Nephron progenitor cell (in vitro differentiated cells): Measurements from ENCODE around the gene GLMN.
"Not testable (repeated sequence)": the region's sequence is repeated elsewhere in the genome, so short reads cannot be mapped to it uniquely, and the experiment has no call there.

ENCODE experiments used
- DNase-seq: peaks from one replicate; pipeline ENCODE4 v3.0.0; 2021
- H3K27ac Mint-ChIP-seq: 2 replicates; pipeline ENCODE4 v1.8.0; 2021; ENCODE audit warnings: mild to moderate bottlenecking, moderate library complexity, mixed read lengths
- H3K27me3 Mint-ChIP-seq: 2 replicates; pipeline ENCODE4 v1.8.0; 2021; ENCODE audit warnings: mild to moderate bottlenecking, low read depth, mixed read lengths; ENCODE audit not compliant: poor library complexity
- H3K36me3 Mint-ChIP-seq: 2 replicates; pipeline ENCODE4 v1.8.0; 2021; ENCODE audit warnings: low read depth, mixed read lengths
- H3K4me1 Mint-ChIP-seq: 2 replicates; pipeline ENCODE4 v1.8.0; 2021; ENCODE audit warnings: mixed read lengths
- H3K4me3 Mint-ChIP-seq: 2 replicates; pipeline ENCODE4 v1.8.0; 2021; ENCODE audit warnings: mild to moderate bottlenecking, moderate library complexity, mixed read lengths
- H3K9me3 Mint-ChIP-seq: 2 replicates; pipeline ENCODE4 v1.8.0; 2021; ENCODE audit warnings: mild to moderate bottlenecking, moderate library complexity, mixed read lengths
- CTCF ChIP-seq: fragments of 200-600 bp; sonication (generic); IDR thresholded peaks from 2 replicates; pipeline ENCODE4 v1.5.0; 2021; ENCODE audit warnings: antibody characterized with exemption

GLMN gene

DNA sequence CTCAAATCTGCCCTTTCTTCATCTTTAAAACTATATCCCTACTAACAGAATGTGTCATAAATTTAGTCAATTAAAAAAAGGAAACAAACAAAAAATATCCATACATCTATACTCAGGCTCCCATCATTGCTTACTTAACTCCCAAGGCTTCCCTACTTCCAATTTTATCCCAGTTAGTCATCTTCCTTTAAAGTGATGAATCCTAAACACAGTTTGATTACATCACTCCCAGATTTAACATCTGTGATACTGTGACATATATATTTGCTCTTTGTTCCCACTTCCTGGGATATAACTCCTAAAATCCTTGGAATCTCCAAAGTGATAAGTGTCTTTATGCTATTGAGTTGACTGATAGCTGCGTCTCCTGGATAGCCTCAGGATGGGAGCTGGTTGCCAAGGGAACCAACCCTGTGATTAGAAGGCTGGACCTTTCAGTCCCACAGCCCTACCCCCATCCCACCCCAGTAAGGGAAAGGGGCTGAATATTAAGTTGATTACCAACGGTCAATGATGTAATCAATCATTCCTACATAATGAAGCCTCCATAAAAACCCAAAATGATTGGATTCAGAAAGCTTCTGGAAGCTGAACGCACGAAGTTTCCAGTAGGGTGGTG lies 21.6 kb downstream of the GLMN start:
- Mint-ChIP-seq H3K36me3 (peaks cover 75% of the 10 kb centered on the region), H3K27me3 (peaks cover 6% of the 10 kb centered on the region), H3K9me3 (peaks cover 19% of the 10 kb centered on the region), H3K27ac (no peak overlapping the region), H3K4me3 (no peak overlapping the region), H3K4me1 (no peaks in the 10 kb centered on the region)
- DNase-seq, result no peak
- no peak for TF ChIP-seq CTCF

DNA sequence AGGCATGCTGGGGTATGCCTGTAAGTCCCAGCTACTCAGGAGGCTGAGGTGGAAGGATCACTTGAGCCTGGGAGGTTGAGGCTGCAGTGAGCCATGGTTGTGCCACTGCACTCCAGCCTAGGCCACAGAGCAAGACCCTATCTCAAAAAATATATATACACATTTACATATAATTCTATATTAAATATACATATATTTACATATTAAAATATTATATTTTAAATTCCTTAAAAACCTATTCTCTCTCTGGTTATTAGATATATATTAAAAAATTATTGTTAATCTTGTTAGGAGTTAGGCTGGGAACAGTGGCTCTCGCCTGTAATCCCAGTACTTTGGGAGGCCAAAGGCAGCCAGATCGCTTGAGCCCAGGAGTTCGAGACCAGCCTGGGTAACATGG lies 22.7 kb downstream of the GLMN start:
- Mint-ChIP-seq H3K36me3 (peaks cover 63% of the 10 kb centered on the region), H3K27ac (no peak overlapping the region)

GRCh38 chr1:92274939-92275338 lies 23.8 kb downstream of the GLMN start:
- DNase-seq, result no peak
- no peaks in the 10 kb centered on the region for H3K27me3 Mint-ChIP-seq
- TF ChIP-seq CTCF, result no peak
- no peaks in the 10 kb centered on the region for H3K4me1 Mint-ChIP-seq
- peak overlapping the region; percentile 18 for H3K27ac Mint-ChIP-seq
- no peaks in the 10 kb centered on the region for H3K9me3 Mint-ChIP-seq
- H3K4me3 Mint-ChIP-seq, result no peak overlapping the region
- peaks cover 58% of the 10 kb centered on the region for H3K36me3 Mint-ChIP-seq

More for the DNA sequence above, 22.7 kb downstream of the GLMN start:
- Mint-ChIP-seq H3K9me3 (peaks cover 10% of the 10 kb centered on the region), H3K4me3 (no peak overlapping the region), H3K4me1 (no peaks in the 10 kb centered on the region), H3K27me3 (peaks cover 6% of the 10 kb centered on the region)
- DNase-seq, result no peak
- no peak for TF ChIP-seq CTCF

DNA sequence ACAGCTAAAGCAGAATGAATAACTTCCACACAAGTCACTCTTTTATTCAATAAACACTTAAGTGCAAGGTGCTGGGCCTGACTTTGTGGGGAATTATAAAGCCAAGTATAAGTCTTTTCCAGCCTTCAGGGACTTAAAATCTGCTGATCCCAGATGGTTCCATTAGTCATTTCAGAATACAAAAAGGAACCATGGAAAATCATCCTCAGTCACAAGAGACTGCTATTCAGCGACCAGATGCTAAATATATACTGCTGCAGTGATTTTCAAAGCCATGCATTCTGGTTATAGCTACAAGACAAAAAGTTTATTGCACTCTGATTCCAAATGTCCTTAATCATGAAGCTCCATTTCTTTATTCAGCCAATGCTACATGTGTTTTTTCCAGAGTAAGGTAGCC lies 25.7 kb downstream of the GLMN start:
- H3K4me3 Mint-ChIP-seq, result no peak overlapping the region
- peaks cover 66% of the 10 kb centered on the region for H3K36me3 Mint-ChIP-seq
- H3K27me3 Mint-ChIP-seq, result no peaks in the 10 kb centered on the region
- no peaks in the 10 kb centered on the region for H3K4me1 Mint-ChIP-seq
- H3K27ac Mint-ChIP-seq, result no peak overlapping the region
- TF ChIP-seq CTCF, result no peak
- DNase-seq, result no peak
- H3K9me3 Mint-ChIP-seq, result no peaks in the 10 kb centered on the region

- no peak overlapping the region for H3K4me3 Mint-ChIP-seq
- no peak for TF ChIP-seq CTCF
- H3K27me3 Mint-ChIP-seq, result no peaks in the 10 kb centered on the region
- peaks cover 76% of the 10 kb centered on the region for H3K36me3 Mint-ChIP-seq
- no peak overlapping the region for H3K27ac Mint-ChIP-seq
- no peak for DNase-seq
- H3K9me3 Mint-ChIP-seq, result peaks cover 4% of the 10 kb centered on the region
- H3K4me1 Mint-ChIP-seq, result no peaks in the 10 kb centered on the region
These were observed 36.3 kb downstream of the GLMN start for GRCh38 chr1:92262516-92262915.

DNA sequence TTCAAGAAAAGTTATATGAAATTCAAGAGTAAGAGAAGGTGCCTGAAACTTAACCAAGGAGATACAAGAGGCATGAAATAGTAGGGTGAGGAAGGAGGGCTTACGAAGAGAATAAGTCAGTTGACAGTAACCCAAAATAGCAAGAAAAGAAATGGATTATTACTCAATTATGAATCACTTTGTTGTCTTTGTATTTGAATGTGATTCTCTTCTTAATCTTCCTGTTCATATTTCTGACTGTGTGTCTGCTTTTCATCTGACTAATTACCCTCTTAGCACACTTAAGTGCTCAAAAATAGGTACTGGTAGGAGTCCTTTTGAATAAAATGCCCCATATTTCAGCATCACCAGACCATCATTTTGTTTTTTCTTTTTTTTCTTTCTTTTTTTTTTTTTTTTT lies 39.4 kb downstream of the GLMN start:
- H3K36me3 Mint-ChIP-seq, result peaks cover 92% of the 10 kb centered on the region
- H3K9me3 Mint-ChIP-seq, result peaks cover 33% of the 10 kb centered on the region
- no peak for DNase-seq
- H3K4me1 Mint-ChIP-seq, result no peaks in the 10 kb centered on the region
- TF ChIP-seq CTCF, result no peak
- no peak overlapping the region for H3K27ac Mint-ChIP-seq
- no peak overlapping the region for H3K4me3 Mint-ChIP-seq
- no peaks in the 10 kb centered on the region for H3K27me3 Mint-ChIP-seq

- H3K4me3 Mint-ChIP-seq, H3K4me1 Mint-ChIP-seq, H3K27ac Mint-ChIP-seq, DNase-seq, H3K27me3 Mint-ChIP-seq: not testable (repeated sequence)
- peaks cover 48% of the 10 kb centered on the region for H3K9me3 Mint-ChIP-seq
- peaks cover 78% of the 10 kb centered on the region for H3K36me3 Mint-ChIP-seq
These were observed 44.1 kb downstream of the GLMN start for GRCh38 chr1:92254714-92255113.
